ENCODE results near the gene MED13L. TPM values are rescaled to one million over a fixed set of nuclear protein-coding genes. Genes with fewer than 3 reads are reported as not detected.

Gene MED13L
- total RNA-seq, 2 donors from 2014 or later: 55.0 to 64.1 TPM

DNA sequence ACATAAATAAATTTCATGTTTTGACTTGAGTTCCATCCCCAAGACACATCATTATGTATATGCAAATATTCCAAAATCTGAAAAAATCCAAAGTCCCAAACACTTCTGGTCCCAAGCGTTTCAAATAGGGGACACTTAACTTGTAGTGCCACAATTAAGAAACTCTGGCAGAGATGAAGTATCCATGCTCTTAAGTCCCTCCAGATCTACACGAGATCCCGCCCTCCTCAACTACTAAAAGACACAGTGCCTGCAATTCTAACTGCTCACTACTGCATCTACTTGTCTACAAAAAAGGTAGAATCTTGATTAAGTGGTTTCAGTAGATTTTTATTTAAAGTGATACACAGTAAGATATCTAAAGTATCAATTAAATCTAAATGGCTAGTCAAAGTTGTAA, 97.0 kb downstream of the MED13L start:
- TF ChIP-seq CTCF (IDR thresholded peaks at IDR 0.05): no peak
- Histone ChIP-seq H3K36me3 (no peaks in the 10 kb centered on the region), H3K4me3 (no peak overlapping the region), H3K4me1 (peaks cover 0 to 29% of the 10 kb centered on the region in 2 donors), H3K27ac (no peak overlapping the region), H3K9me3 (no peaks in the 10 kb centered on the region), H3K27me3 (no peaks in the 10 kb centered on the region)
- DNase-seq (ENCODE audit: low spot score): no peak

DNA sequence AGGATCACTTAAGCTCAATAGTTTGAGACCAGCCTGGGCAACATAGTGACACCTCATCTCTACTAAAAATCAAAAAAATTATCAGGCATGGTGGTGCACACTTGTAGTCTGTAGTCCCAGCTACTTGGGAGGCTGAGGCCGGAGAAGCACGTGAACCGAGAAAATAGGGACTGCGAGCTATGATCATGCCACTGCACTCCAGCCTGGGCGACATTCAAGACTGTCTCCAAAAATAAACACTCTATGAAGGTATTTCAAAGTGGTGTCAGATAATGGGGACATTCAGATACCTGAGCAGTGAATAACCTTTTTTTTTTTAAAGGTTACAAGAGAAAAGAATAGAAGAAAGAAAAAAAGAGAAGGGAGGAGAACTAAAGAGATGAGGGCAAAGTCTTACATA, 98.1 kb downstream of the MED13L start:
- H3K27ac ChIP-seq: no peak overlapping the region
- DNase-seq (ENCODE audit: low spot score): no peak
- no peaks in the 10 kb centered on the region for H3K9me3 ChIP-seq
- no peak overlapping the region for H3K4me3 ChIP-seq
- no peak for TF ChIP-seq CTCF (IDR thresholded peaks at IDR 0.05)
- no peaks in the 10 kb centered on the region for H3K36me3 ChIP-seq
- H3K4me1 ChIP-seq: peaks cover 0 to 28% of the 10 kb centered on the region in 2 donors
- H3K27me3 ChIP-seq: no peaks in the 10 kb centered on the region

- Histone ChIP-seq H3K9me3 (no peaks in the 10 kb centered on the region), H3K4me1 (peaks cover 0 to 16% of the 10 kb centered on the region in 2 donors), H3K27ac (no peak overlapping the region), H3K4me3 (no peak overlapping the region), H3K27me3 (no peaks in the 10 kb centered on the region), H3K36me3 (no peaks in the 10 kb centered on the region)
- TF ChIP-seq CTCF (IDR thresholded peaks at IDR 0.05): no peak
- DNase-seq (ENCODE audit: low spot score): no peak
These were observed 100.5 kb downstream of the MED13L start for GRCh38 chr12:116177017-116177416.

GRCh38 chr12:116174904-116175303, 102.6 kb downstream of the MED13L start:
- Histone ChIP-seq H3K27ac (no peak overlapping the region), H3K4me1 (peaks cover 0 to 24% of the 10 kb centered on the region in 2 donors), H3K36me3 (no peaks in the 10 kb centered on the region), H3K9me3 (no peaks in the 10 kb centered on the region), H3K4me3 (no peak overlapping the region), H3K27me3 (no peaks in the 10 kb centered on the region)
- no peak for DNase-seq (ENCODE audit: low spot score)
- TF ChIP-seq CTCF (IDR thresholded peaks at IDR 0.05): no peak

DNA sequence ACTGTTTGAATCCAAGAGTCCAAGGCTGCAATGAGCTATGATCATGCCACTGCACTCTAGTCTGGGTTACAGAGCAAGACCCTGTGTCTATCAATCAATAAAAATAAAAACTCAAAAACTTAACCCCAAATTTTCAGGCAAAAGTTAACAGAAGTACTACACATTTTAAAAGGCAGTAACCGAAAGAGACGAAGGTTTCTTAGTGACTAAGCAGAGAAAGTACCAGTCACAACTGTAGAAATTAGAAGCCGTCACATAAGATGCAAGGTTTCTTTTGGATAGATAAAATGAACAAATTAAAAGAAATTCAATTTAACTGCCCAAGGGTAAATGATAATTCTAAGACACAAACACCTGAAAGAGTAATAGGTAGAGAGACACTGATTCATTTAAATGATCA, 103.5 kb downstream of the MED13L start:
- H3K27me3 ChIP-seq: no peaks in the 10 kb centered on the region
- no peaks in the 10 kb centered on the region for H3K9me3 ChIP-seq
- no peak overlapping the region for H3K4me3 ChIP-seq
- TF ChIP-seq CTCF (IDR thresholded peaks at IDR 0.05): no peak
- no peaks in the 10 kb centered on the region for H3K36me3 ChIP-seq
- DNase-seq (ENCODE audit: low spot score): no peak
- peaks cover 0 to 24% of the 10 kb centered on the region in 2 donors for H3K4me1 ChIP-seq
- no peak overlapping the region for H3K27ac ChIP-seq

DNA sequence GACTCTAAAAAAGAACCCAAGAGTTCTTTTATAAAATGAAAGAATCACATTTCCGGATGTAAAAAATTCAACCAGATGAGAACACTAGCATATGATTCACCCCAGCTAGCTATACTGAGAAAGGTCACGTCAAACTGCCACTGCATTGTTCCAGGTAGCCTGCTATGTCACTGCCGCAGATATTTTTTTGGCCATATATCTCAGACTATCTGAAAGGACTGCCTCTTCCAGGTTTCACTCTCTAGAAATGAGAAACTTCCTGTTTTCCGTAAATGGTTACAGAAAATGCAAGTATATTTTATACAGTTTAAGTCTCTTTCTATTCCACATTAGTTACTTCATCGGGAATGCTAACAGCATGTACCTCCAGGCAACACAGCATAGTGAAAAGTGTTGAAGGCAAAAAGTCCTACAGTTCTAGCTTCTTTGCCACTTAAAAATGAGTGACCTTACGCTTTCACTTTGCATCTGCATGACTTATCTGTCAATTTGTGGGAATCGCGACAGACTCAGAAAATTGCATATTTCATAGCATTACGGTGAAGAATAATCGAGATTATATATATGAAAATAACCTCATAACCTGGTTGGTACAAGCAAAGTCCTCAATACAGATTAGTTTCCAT, 105.2 kb downstream of the MED13L start:
- Histone ChIP-seq H3K4me3 (no peak overlapping the region), H3K4me1 (peaks cover 0 to 24% of the 10 kb centered on the region in 2 donors), H3K27me3 (no peaks in the 10 kb centered on the region), H3K9me3 (no peaks in the 10 kb centered on the region), H3K36me3 (no peaks in the 10 kb centered on the region), H3K27ac (no peak overlapping the region)
- no peak for TF ChIP-seq CTCF (IDR thresholded peaks at IDR 0.05)
- no peak for DNase-seq (ENCODE audit: low spot score)

Data from right atrium auricular region (tissue), 2 donors.